Left lung (tissue), 10 donors: Measurements from ENCODE around the gene CHRNA10. TPM values are rescaled to one million over a fixed set of nuclear protein-coding genes. Genes with fewer than 3 reads are reported as not detected.

Source experiments
- ATAC-seq: fragments of 200-7000 bp; cut with Tn5 transposase; one replicate; pipeline ENCODE4 v1.9.1; 2020; ENCODE audit warnings: moderate library complexity
- DNase-seq, 4 donors: peaks; one replicate each; pipeline ENCODE4 v3.0.0-alpha.2; 2013 to 2020
- H3K27ac ChIP-seq, 2 donors: fragments of 200-600 bp; sonication (generic) in 1 of 2; one replicate each; pipeline versions ENCODE4 v1.5.0 to v1.8.0; 2020 to 2021
- H3K27me3 ChIP-seq, 2 donors: fragments of 200-600 bp; sonication (generic) in 1 of 2; one replicate each; pipeline versions ENCODE4 v1.5.0 to v1.8.0; 2020 to 2021
- H3K36me3 ChIP-seq, 2 donors: fragments of 200-600 bp; sonication (generic) in 1 of 2; one replicate each; pipeline versions ENCODE4 v1.5.0 to v1.8.0; 2020 to 2021
- H3K4me1 ChIP-seq, 2 donors: fragments of 200-600 bp; one replicate each; pipeline ENCODE4 v1.8.0; 2021
- H3K4me3 ChIP-seq, 2 donors: fragments of 200-600 bp; sonication (generic) in 1 of 2; one replicate each; pipeline versions ENCODE4 v1.5.0 to v1.8.0; 2020 to 2021; ENCODE audit warnings: mild to moderate bottlenecking in 1 of 2
- H3K9me3 ChIP-seq, 2 donors: fragments of 200-600 bp; sonication (generic) in 1 of 2; one replicate each; pipeline versions ENCODE4 v1.5.0 to v1.8.0; 2020 to 2021
- intact Hi-C, 2 donors: fragments of 100-400 bp; cut with DNase I; formaldehyde crosslinking; loops; one replicate each; pipeline versions ENCODE4 v1.11.2 to v1.14.2; 2022
- polyA plus RNA-seq, 6 donors: library from polyadenylated mRNA; unstranded; fragments of 120-200 nt; gene quantifications; one replicate each; pipeline ENCODE4 v1.2.1, GENCODE V29; 2013; ENCODE audit not compliant: insufficient read length in 6 of 6
- total RNA-seq, 2 donors: library from RNA; stranded (reverse); fragmentation: NEBNext Ultra II Directional; extraction: Animal tissue kit (Norgen Biotek cat#: 25700); gene quantifications; one replicate each; pipeline ENCODE4 v1.2.1, GENCODE V29; 2021
- TF ChIP-seq, protein P1 (sequence below), 2 donors: fragments of 200-600 bp; sonication (generic) in 1 of 2; IDR thresholded peaks; one replicate each; pipeline versions ENCODE4 v1.5.0 to v1.8.0; 2021; ENCODE audit warnings: antibody characterized with exemption in 2 of 2
- donor health status: DM: no; HTN: yes; CAD: no.
- donor health status: DM: no; HTN: no; CAD: no.

The CHRNA10 gene
- total and polyA plus RNA-seq, 8 donors, result 0.67 to 4.1 (median 2.2) TPM

DNA sequence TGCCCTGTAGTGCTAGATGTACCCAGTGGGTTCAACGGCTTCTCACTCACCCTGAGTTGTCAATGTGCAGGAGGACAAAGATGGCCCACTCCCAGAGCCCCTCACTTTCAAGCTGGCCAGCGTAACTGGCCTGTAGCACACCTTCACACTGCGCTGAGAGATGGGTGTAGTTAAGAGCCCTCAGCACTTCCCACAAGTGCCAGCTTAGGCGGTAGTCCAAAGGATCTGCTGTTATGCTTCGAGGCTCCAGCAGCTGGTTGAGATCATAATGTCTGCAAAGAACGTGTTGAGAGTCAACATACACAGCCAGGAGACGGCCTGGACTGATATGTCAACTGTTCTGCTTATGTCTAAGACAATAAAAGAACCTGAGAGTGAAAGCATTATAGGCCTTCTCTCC lies 14.7 kb upstream of the CHRNA10 start:
- Histone ChIP-seq H3K27ac (no peak overlapping the region), H3K4me1 (no peaks in the 10 kb centered on the region), H3K9me3 (no peaks in the 10 kb centered on the region), H3K4me3 (no peak overlapping the region), H3K27me3 (no peaks in the 10 kb centered on the region), H3K36me3 (peaks cover 6 to 100% of the 10 kb centered on the region in 2 donors)
- TF ChIP-seq, protein P1, sequence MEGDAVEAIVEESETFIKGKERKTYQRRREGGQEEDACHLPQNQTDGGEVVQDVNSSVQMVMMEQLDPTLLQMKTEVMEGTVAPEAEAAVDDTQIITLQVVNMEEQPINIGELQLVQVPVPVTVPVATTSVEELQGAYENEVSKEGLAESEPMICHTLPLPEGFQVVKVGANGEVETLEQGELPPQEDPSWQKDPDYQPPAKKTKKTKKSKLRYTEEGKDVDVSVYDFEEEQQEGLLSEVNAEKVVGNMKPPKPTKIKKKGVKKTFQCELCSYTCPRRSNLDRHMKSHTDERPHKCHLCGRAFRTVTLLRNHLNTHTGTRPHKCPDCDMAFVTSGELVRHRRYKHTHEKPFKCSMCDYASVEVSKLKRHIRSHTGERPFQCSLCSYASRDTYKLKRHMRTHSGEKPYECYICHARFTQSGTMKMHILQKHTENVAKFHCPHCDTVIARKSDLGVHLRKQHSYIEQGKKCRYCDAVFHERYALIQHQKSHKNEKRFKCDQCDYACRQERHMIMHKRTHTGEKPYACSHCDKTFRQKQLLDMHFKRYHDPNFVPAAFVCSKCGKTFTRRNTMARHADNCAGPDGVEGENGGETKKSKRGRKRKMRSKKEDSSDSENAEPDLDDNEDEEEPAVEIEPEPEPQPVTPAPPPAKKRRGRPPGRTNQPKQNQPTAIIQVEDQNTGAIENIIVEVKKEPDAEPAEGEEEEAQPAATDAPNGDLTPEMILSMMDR (IDR thresholded peaks at IDR 0.05), result no peak
- DNase-seq, result peak in 3 of 4 donors; percentile 7 to 66 (median 38)
- intact Hi-C loops, result no loop called here
- ATAC-seq, result peak; percentile 94

DNA sequence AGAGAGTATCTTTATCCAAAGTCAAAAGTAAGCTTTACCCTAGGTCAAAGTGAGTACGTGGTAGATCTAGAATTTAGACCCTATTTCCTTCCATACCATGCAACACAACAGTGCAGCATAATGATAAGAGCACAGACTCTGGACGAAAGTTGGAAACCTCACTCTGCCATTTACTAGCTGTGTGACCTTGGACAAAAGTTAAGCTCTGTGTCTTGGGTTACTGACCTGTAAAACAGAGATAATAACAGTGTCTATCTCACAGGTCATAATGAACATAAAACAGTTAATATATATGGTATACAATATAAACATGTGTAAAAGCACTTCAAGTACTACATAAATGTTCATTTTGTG lies 13.6 kb upstream of the CHRNA10 start:
- TF ChIP-seq, protein P1 (IDR thresholded peaks at IDR 0.05), result no peak
- intact Hi-C loops, result no loop called here
- Histone ChIP-seq H3K9me3 (no peaks in the 10 kb centered on the region), H3K27me3 (no peaks in the 10 kb centered on the region), H3K4me3 (no peak overlapping the region), H3K4me1 (no peaks in the 10 kb centered on the region), H3K27ac (no peak overlapping the region), H3K36me3 (peaks cover 6 to 100% of the 10 kb centered on the region in 2 donors)
- ATAC-seq, result no peak
- DNase-seq, result no peak

DNA sequence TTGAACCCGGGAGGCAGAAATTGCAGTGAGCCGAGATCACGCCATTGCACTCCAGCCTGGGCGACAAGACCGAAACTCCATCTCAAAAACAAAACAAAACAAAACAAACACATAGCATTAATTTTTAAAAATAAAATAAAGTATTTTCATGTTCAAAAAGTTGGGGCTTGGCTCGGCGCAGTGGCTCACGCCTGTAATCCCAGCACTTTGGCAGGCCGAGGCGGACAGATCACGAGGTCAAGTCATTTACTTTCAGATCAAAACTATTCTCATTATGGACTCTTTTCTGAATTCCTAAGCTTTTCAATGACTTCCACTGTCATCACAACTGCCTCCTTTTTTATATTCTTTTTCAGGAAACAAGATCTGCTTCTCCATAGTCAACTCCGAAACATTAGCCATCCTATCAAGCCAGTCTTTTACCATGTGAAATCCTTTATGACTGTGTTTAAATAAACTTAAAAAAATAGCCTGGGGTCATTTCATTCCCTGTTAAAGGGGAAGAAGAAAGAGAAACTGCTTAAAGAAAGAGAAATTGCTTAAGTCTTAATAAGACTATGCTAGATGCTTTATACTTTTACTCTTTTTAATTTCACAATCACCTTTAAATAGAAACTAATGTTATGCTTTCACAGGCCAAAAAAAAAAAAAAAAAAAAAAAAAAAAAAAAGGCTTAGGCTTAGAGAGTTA lies 13.1 kb upstream of the CHRNA10 start:
- no peak for DNase-seq
- H3K36me3 ChIP-seq, result peaks cover 6 to 100% of the 10 kb centered on the region in 2 donors
- H3K27ac ChIP-seq, result no peak overlapping the region
- H3K9me3 ChIP-seq, result no peaks in the 10 kb centered on the region
- no peak for ATAC-seq
- TF ChIP-seq, protein P1 (IDR thresholded peaks at IDR 0.05), result no peak
- H3K27me3 ChIP-seq, result no peaks in the 10 kb centered on the region
- H3K4me3 ChIP-seq, result no peak overlapping the region
- no peaks in the 10 kb centered on the region for H3K4me1 ChIP-seq
- intact Hi-C loops, result no loop called here

DNA sequence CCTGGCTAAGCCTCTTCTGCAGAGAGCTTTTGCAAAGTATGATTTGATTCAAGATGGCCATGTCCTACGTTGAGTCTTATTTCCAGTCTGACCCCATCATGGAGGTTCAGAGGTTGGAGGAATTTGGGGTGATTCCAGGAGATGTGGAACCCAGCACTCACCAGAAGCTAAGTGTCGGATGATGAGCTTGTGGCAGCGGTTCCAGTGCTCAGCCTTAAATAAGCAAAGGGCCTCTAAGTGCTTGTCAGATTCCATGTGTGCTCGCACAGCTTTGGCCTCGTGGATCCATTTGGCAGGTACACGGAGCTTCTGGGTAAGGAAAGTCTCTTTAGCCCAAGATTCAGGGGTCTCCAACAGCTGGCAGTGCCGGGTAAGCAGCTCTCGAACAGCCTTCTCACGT lies 11.9 kb upstream of the CHRNA10 start:
- no peak for DNase-seq

DNA sequence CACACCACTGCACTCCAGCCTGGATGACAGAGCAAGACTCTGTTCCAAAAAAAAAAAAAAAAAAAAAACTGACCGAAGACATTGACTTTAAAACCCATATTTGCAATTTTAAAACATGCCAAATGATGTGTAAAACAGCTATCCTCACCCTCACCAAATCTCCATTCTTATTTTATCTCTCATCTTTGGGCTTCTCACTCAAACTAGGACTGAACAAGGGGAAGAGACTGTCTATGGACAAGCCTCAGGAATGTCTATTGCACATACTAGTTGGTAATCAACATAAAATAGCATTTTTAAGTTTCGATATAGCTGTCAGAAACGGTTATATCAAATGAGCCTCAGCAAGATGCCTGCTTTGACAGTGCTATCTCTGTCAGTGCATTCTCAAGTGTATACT lies 7.9 kb upstream of the CHRNA10 start:
- Histone ChIP-seq H3K9me3 (no peaks in the 10 kb centered on the region), H3K27ac (no peak overlapping the region), H3K36me3 (peaks cover 6 to 100% of the 10 kb centered on the region in 2 donors), H3K27me3 (no peaks in the 10 kb centered on the region), H3K4me1 (no peaks in the 10 kb centered on the region), H3K4me3 (no peak overlapping the region)
- ATAC-seq (no peak), DNase-seq (no peak)
- TF ChIP-seq, protein P1 (IDR thresholded peaks at IDR 0.05), result no peak
- intact Hi-C loops, result no loop called here

More for the DNA sequence above, 11.9 kb upstream of the CHRNA10 start:
- peaks cover 6 to 100% of the 10 kb centered on the region in 2 donors for H3K36me3 ChIP-seq
- H3K27me3 ChIP-seq, result no peaks in the 10 kb centered on the region
- H3K4me1 ChIP-seq, result no peaks in the 10 kb centered on the region
- intact Hi-C loops, result no loop called here
- TF ChIP-seq, protein P1 (IDR thresholded peaks at IDR 0.05), result no peak
- ATAC-seq, result no peak
- H3K9me3 ChIP-seq, result no peaks in the 10 kb centered on the region
- H3K4me3 ChIP-seq, result no peak overlapping the region
- no peak overlapping the region for H3K27ac ChIP-seq
